SU-DHL-6 (cell line): ENCODE measurements around the gene MLST8.

Experiments
- H2AFZ ChIP-seq: fragments of 200-600 bp; sonication (generic); 2 replicates; pipeline ENCODE4 v1.6.1; 2014; ENCODE audit warnings: low read depth, mild to moderate bottlenecking, moderate library complexity, mixed read lengths, antibody characterized with exemption, low read length; ENCODE audit not compliant: severe bottlenecking
- H3F3A ChIP-seq: fragments of 200-600 bp; shearing (Covaris generic); 2 replicates; pipeline ENCODE4 v1.6.0; 2016; ENCODE audit warnings: antibody characterized with exemption, mild to moderate bottlenecking; ENCODE audit not compliant: insufficient read depth
- H3K27ac ChIP-seq: fragments of 200-600 bp; sonication (generic); 2 replicates; pipeline ENCODE4 v1.5.1; 2016; ENCODE audit warnings: low read depth, mild to moderate bottlenecking, low read length, moderate library complexity, mixed read lengths
- H3K27me3 ChIP-seq: fragments of 200-600 bp; sonication (generic), shearing (Covaris generic); 2 replicates; pipeline ENCODE4 v1.6.0; 2014; ENCODE audit warnings: mild to moderate bottlenecking, low read length
- H3K36me3 ChIP-seq: fragments of 200-600 bp; sonication (generic); 2 replicates; pipeline ENCODE4 v1.6.1; 2014; ENCODE audit warnings: mild to moderate bottlenecking, low read length, mixed read lengths
- H3K4me2 ChIP-seq: fragments of 300-600, 200-600 bp; shearing (Covaris generic), sonication (generic); 2 replicates; pipeline ENCODE4 v1.6.0; 2014; ENCODE audit warnings: low read length, low read depth, mild to moderate bottlenecking; ENCODE audit not compliant: poor library complexity, severe bottlenecking
- H3K4me3 ChIP-seq: fragments of 200-600 bp; sonication (generic); 2 replicates; pipeline ENCODE4 v1.5.1; 2014; ENCODE audit warnings: antibody characterized with exemption, low read length, mild to moderate bottlenecking, mixed read lengths; ENCODE audit not compliant: insufficient read depth, poor library complexity, severe bottlenecking
- H3K79me2 ChIP-seq: fragments of 200-600 bp; sonication (generic); 2 replicates; pipeline ENCODE4 v1.6.1; 2014; ENCODE audit warnings: mild to moderate bottlenecking, low read length, moderate library complexity; ENCODE audit not compliant: insufficient read depth
- H3K9ac ChIP-seq: fragments of 200-600 bp; sonication (generic); 2 replicates; pipeline ENCODE4 v1.7.0; 2014; ENCODE audit warnings: mild to moderate bottlenecking, low read length
- H3K9me2 ChIP-seq: fragments of 200-600 bp; sonication (generic); replicated peaks from 2 replicates; pipeline ENCODE4 v1.6.1; 2014; ENCODE audit warnings: low read length; ENCODE audit not compliant: insufficient read depth
- H3K9me3 ChIP-seq: fragments of 200-600 bp; sonication (generic); 2 replicates; pipeline ENCODE4 v1.6.1; 2014; ENCODE audit warnings: low read length, mixed read lengths; ENCODE audit not compliant: insufficient read depth
- H4K20me1 ChIP-seq: fragments of 200-600 bp; sonication (generic); 2 replicates; pipeline ENCODE4 v1.6.1; 2014; ENCODE audit warnings: low read depth, mild to moderate bottlenecking, antibody characterized with exemption, low read length, moderate library complexity, mixed read lengths
- CTCF ChIP-seq: fragments of 200-600 bp; sonication (generic); IDR thresholded peaks from one replicate; pipeline ENCODE4 v1.5.1; 2017; ENCODE audit warnings: antibody characterized with exemption, mild to moderate bottlenecking, low read length, moderate library complexity; ENCODE audit not compliant: insufficient read depth, poor library complexity, severe bottlenecking
- EZH2phosphoT487 ChIP-seq: fragments of 200-600 bp; sonication (generic), shearing (Covaris generic); conservative IDR thresholded peaks from 2 replicates; pipeline ENCODE4 v1.6.1; 2018; ENCODE audit warnings: mild to moderate bottlenecking, antibody characterized with exemption, low read length, moderate library complexity, mixed read lengths

The MLST8 gene

GRCh38 chr16:2212362-2213324 is 7.4 kb downstream of the MLST8 start:
- peak overlapping the region; percentile 66 for H3K4me2 ChIP-seq
- no peaks in the 10 kb centered on the region for H3K36me3 ChIP-seq
- TF ChIP-seq EZH2phosphoT487: no peak
- no peak for TF ChIP-seq CTCF
- peak overlapping the region; percentile 98 for H3K9ac ChIP-seq
- no peaks in the 10 kb centered on the region for H3K9me3 ChIP-seq
- H2AFZ ChIP-seq: no peak overlapping the region
- no peaks in the 10 kb centered on the region for H3K27me3 ChIP-seq
- peak overlapping the region; percentile 92 for H3K4me3 ChIP-seq
- 0 out of 2 replicates have a peak overlapping the region, but pooled peaks have one; percentile 9 for H3K27ac ChIP-seq
- no peaks in the 10 kb centered on the region for H3K9me2 ChIP-seq
- peaks cover 16% of the 10 kb centered on the region; the same call in 1 of the 2 replicates for H3F3A ChIP-seq
- H3K79me2 ChIP-seq: peaks cover 18% of the 10 kb centered on the region
- H4K20me1 ChIP-seq: no peaks in the 10 kb centered on the region

GRCh38 chr16:2213817-2214718 is 8.8 kb downstream of the MLST8 start:
- H3K36me3 ChIP-seq: no peaks in the 10 kb centered on the region
- H3K4me2 ChIP-seq: peak overlapping the region; percentile 66
- H3K4me3 ChIP-seq: peak overlapping the region; percentile 92
- TF ChIP-seq CTCF: no peak
- no peak for TF ChIP-seq EZH2phosphoT487
- H3K9me3 ChIP-seq: no peaks in the 10 kb centered on the region
- H3K27ac ChIP-seq: peak overlapping the region; percentile 55
- peaks cover 18% of the 10 kb centered on the region for H3K79me2 ChIP-seq
- no peaks in the 10 kb centered on the region for H3K9me2 ChIP-seq
- no peaks in the 10 kb centered on the region for H3K27me3 ChIP-seq
- peaks cover 16% of the 10 kb centered on the region; the same call in 1 of the 2 replicates for H3F3A ChIP-seq
- H2AFZ ChIP-seq: no peak overlapping the region
- peak overlapping the region; percentile 98 for H3K9ac ChIP-seq
- no peaks in the 10 kb centered on the region for H4K20me1 ChIP-seq

- peak within 1 kb of the TSS; percentile 80 for H3K27ac ChIP-seq
- H3K9me3 ChIP-seq: no peaks in the 10 kb centered on the region
- peaks cover 16% of the 10 kb centered on the region; the same call in 1 of the 2 replicates for H3F3A ChIP-seq
- peak within 1 kb of the TSS; percentile 77 for H3K4me2 ChIP-seq
- no peaks in the 10 kb centered on the region for H3K36me3 ChIP-seq
- TF ChIP-seq CTCF (no peak), EZH2phosphoT487 (no peak)
- peaks cover 18% of the 10 kb centered on the region for H3K79me2 ChIP-seq
- H3K9ac ChIP-seq: peak within 1 kb of the TSS; percentile 98
- H2AFZ ChIP-seq: peak within 1 kb of the TSS; percentile 83
- peak within 1 kb of the TSS; percentile 99 for H3K4me3 ChIP-seq
- no peaks in the 10 kb centered on the region for H3K9me2 ChIP-seq
- H3K27me3 ChIP-seq: no peaks in the 10 kb centered on the region
- no peaks in the 10 kb centered on the region for H4K20me1 ChIP-seq
Observed at GRCh38 chr16:2214719-2214968, 9.4 kb downstream of the MLST8 start, which contains the start of gene PGP. PGP (minus strand) TSS chr16:2214840; CDS start chr16:2214777, 63 bp downstream.
